Liver (tissue), 9 donors: ENCODE data around the gene ATG9B. TPM values are rescaled to one million over a fixed set of nuclear protein-coding genes. Genes with fewer than 3 reads are reported as not detected.

Source experiments
- DNase-seq: peaks from one replicate; pipeline ENCODE4 v3.0.0-alpha.2; 2017; ENCODE audit warnings: low spot score
- H3K27ac ChIP-seq, 2 donors: one replicate each; pipeline ENCODE4 v1.7.0; 2013; ENCODE audit warnings: inconsistent platforms in 2 of 2, low read length in 2 of 2, control low read depth in 1 of 2, low read depth in 1 of 2, mild to moderate bottlenecking in 1 of 2
- H3K27me3 ChIP-seq, 4 donors: one replicate each; pipeline versions ENCODE4 v1.6.1 to v1.7.0; 2013; ENCODE audit warnings: low read length in 3 of 4, inconsistent platforms in 1 of 4, mild to moderate bottlenecking in 1 of 4, moderate library complexity in 1 of 4; ENCODE audit not compliant: control insufficient read depth in 4 of 4, insufficient read depth in 4 of 4
- H3K36me3 ChIP-seq, 4 donors: one replicate each; pipeline versions ENCODE4 v1.6.1 to v1.7.0; 2013; ENCODE audit warnings: low read length in 3 of 4, mild to moderate bottlenecking in 3 of 4, low read depth in 1 of 4, moderate library complexity in 1 of 4; ENCODE audit not compliant: control insufficient read depth in 4 of 4, insufficient read depth in 3 of 4
- H3K4me1 ChIP-seq, 4 donors: one replicate each; pipeline versions ENCODE4 v1.6.1 to v1.7.0; 2013; ENCODE audit warnings: low read length in 3 of 4, mild to moderate bottlenecking in 3 of 4, moderate library complexity in 1 of 4; ENCODE audit not compliant: control insufficient read depth in 4 of 4, insufficient read depth in 4 of 4
- H3K4me3 ChIP-seq, 3 donors: one replicate each; pipeline versions ENCODE4 v1.6.1 to v1.7.0; 2013; ENCODE audit warnings: low read length in 3 of 3, control low read depth in 1 of 3, low read depth in 1 of 3, mild to moderate bottlenecking in 1 of 3
- H3K9ac ChIP-seq, 2 donors: one replicate each; pipeline ENCODE4 v1.7.0; 2013; ENCODE audit warnings: low read length in 2 of 2, mild to moderate bottlenecking in 2 of 2, moderate library complexity in 2 of 2, control low read depth in 1 of 2, low read depth in 1 of 2
- H3K9me3 ChIP-seq, 4 donors: one replicate each; pipeline versions ENCODE4 v1.6.1 to v1.7.0; 2013; ENCODE audit warnings: low read length in 3 of 4; ENCODE audit not compliant: control insufficient read depth in 4 of 4
- EGR1 ChIP-seq, 2 donors: IDR thresholded peaks; 2 replicates each; pipeline ENCODE4 v1.6.1; 2016 to 2018; ENCODE audit warnings: antibody characterized with exemption in 2 of 2, low read depth in 2 of 2
- FOXA1 ChIP-seq: IDR thresholded peaks from 2 replicates; pipeline ENCODE4 v1.6.1; 2016; ENCODE audit warnings: antibody characterized with exemption
- FOXA2 ChIP-seq: IDR thresholded peaks from 2 replicates; pipeline ENCODE4 v1.6.1; 2016; ENCODE audit warnings: antibody characterized with exemption
- GABPA ChIP-seq, 2 donors: IDR thresholded peaks in 1 of 2; conservative IDR thresholded peaks in 1 of 2; 2 replicates each; pipeline ENCODE4 v1.6.1; 2016; ENCODE audit warnings: antibody characterized with exemption in 2 of 2, mild to moderate bottlenecking in 1 of 2, moderate library complexity in 1 of 2
- HNF4A ChIP-seq, 2 donors: conservative IDR thresholded peaks; 2 replicates each; pipeline ENCODE4 v1.6.1; 2016; ENCODE audit warnings: antibody characterized with exemption in 2 of 2, mild to moderate bottlenecking in 2 of 2
- HNF4G ChIP-seq: IDR thresholded peaks from 2 replicates; pipeline ENCODE4 v1.6.1; 2016; ENCODE audit warnings: antibody characterized with exemption
- JUND ChIP-seq, 2 donors: IDR thresholded peaks; 2 replicates each; pipeline ENCODE4 v1.6.1; 2016; ENCODE audit warnings: antibody characterized with exemption in 2 of 2
- NR2F2 ChIP-seq: IDR thresholded peaks from 2 replicates; pipeline ENCODE4 v1.6.1; 2016; ENCODE audit warnings: antibody characterized with exemption
- RXRA ChIP-seq, 2 donors: IDR thresholded peaks; 2 replicates each; pipeline ENCODE4 v1.6.1; 2017 to 2018; ENCODE audit warnings: antibody characterized with exemption in 2 of 2, mild to moderate bottlenecking in 1 of 2
- SP1 ChIP-seq: IDR thresholded peaks from 2 replicates; pipeline ENCODE4 v1.6.1; 2018; ENCODE audit warnings: antibody characterized with exemption, mild to moderate bottlenecking
- TAF1 ChIP-seq: conservative IDR thresholded peaks from 2 replicates; pipeline ENCODE4 v1.6.1; 2016; ENCODE audit warnings: antibody characterized with exemption, mild to moderate bottlenecking
- YY1 ChIP-seq: IDR thresholded peaks from 2 replicates; pipeline ENCODE4 v1.6.1; 2016; ENCODE audit warnings: antibody characterized with exemption, mild to moderate bottlenecking
- WGBS: extraction: QIAGEN DNeasy Blood & Tissue Kit; methylation state at CpG from one replicate; pipeline ENCODE4 v1.1.7; 2013; 5-methylcytosine and 5-hydroxymethylcytosine counted together
- polyA plus RNA-seq, 2 donors: library from polyadenylated mRNA; stranded (reverse) in 1 of 2; unstranded in 1 of 2; fragments of 200-250 nt in 1 of 2; fragments of >200 nt in 1 of 2; fragmentation: Nextera tagmentation in 1 of 2; extraction: Ambion mirVana in 1 of 2; gene quantifications; one replicate each; pipeline versions ENCODE4 v1.2.1 to v1.2.3, GENCODE V29; 2013 to 2015
- total RNA-seq, 2 donors: library from RNA; depleted of rRNA; stranded (reverse); fragments of >200 nt; gene quantifications; one replicate each; pipeline ENCODE4 v1.2.3, GENCODE V29; 2014
- TF ChIP-seq, protein P1 (sequence below): IDR thresholded peaks from 2 replicates; pipeline ENCODE4 v1.6.1; 2016; ENCODE audit warnings: antibody characterized with exemption, mild to moderate bottlenecking
- TF ChIP-seq, protein P2 (sequence below): IDR thresholded peaks from 2 replicates; pipeline ENCODE4 v1.6.1; 2016; ENCODE audit warnings: antibody characterized with exemption
- TF ChIP-seq, protein P3 (sequence below): IDR thresholded peaks from 2 replicates; pipeline ENCODE4 v1.6.1; 2016; ENCODE audit warnings: antibody characterized with exemption
- donor health status: healthy.
- donor health status: healthy.
- donor health status: healthy.
- donor health status: healthy.
- donor health status: healthy.

The ATG9B gene
- total and polyA plus RNA-seq, 4 donors: 0.61 TPM; not detected in 3

DNA sequence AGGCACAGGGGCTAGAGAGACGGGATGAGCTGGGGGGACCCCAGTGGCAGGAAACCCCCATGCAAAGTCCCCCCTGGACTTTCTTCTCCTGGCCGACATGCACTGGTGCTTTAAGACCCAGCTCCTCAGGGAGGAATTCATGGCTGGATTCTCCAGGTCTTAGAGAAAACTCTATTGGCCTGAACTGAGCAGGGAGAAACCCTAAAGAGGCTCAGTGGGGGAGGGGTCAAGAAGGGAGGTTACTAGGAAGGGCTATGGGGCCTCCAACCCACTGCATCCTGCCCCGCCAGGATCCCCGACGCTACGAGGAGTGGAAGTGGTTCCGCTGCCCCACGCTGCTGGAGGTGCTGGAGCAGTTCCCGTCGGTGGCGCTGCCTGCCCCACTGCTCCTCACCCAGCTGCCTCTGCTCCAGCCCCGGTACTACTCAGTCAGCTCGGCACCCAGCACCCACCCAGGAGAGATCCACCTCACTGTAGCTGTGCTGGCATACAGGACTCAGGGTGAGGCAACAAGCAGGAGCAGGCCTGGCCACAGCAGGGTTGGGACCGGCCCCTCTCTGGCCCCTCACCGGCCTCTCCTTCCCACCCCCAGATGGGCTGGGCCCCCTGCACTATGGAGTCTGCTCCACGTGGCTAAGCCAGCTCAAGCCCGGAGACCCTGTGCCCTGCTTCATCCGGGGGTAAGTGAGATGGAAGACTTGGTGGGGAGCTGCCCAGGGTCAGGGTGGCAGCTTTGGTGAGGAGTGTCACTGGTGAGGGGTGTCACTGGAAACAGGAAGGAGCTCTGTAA lies 13.8 kb downstream of the ATG9B start:
- TF ChIP-seq, protein P1, sequence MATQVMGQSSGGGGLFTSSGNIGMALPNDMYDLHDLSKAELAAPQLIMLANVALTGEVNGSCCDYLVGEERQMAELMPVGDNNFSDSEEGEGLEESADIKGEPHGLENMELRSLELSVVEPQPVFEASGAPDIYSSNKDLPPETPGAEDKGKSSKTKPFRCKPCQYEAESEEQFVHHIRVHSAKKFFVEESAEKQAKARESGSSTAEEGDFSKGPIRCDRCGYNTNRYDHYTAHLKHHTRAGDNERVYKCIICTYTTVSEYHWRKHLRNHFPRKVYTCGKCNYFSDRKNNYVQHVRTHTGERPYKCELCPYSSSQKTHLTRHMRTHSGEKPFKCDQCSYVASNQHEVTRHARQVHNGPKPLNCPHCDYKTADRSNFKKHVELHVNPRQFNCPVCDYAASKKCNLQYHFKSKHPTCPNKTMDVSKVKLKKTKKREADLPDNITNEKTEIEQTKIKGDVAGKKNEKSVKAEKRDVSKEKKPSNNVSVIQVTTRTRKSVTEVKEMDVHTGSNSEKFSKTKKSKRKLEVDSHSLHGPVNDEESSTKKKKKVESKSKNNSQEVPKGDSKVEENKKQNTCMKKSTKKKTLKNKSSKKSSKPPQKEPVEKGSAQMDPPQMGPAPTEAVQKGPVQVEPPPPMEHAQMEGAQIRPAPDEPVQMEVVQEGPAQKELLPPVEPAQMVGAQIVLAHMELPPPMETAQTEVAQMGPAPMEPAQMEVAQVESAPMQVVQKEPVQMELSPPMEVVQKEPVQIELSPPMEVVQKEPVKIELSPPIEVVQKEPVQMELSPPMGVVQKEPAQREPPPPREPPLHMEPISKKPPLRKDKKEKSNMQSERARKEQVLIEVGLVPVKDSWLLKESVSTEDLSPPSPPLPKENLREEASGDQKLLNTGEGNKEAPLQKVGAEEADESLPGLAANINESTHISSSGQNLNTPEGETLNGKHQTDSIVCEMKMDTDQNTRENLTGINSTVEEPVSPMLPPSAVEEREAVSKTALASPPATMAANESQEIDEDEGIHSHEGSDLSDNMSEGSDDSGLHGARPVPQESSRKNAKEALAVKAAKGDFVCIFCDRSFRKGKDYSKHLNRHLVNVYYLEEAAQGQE: no peak
- TF ChIP-seq FOXA2: no peak
- TF ChIP-seq JUND (IDR thresholded peaks at IDR 0.05): no peak
- TF ChIP-seq HNF4A (conservative IDR thresholded peaks at IDR 0.05): no peak
- H3K4me1 ChIP-seq: peaks cover 2 to 32% (median 10%) of the 10 kb centered on the region in 4 donors
- DNase-seq: no peak
- no peak overlapping the region for H3K4me3 ChIP-seq
- no peak overlapping the region for H3K27ac ChIP-seq
- no peaks in the 10 kb centered on the region for H3K36me3 ChIP-seq
- H3K27me3 ChIP-seq: peaks cover 0 to 4% (median under 1%) of the 10 kb centered on the region in 4 donors
- no peaks in the 10 kb centered on the region for H3K9me3 ChIP-seq
- 41% methylated on average over 18 of the region's 18 CpGs for WGBS
- H3K9ac ChIP-seq: no peak overlapping the region

DNA sequence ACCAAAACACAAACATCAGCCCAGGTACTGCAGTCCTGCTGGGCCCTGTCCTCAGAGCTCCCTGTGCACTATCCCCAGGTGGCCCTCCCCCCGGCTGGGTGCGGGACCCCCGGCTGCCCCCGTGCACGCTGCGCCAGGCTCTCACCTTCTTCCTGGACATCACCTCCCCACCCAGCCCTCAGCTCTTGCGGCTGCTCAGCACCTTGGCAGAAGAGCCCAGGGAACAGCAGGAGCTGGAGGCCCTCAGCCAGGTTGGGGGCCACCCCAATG lies 14.3 kb downstream of the ATG9B start:
- Histone ChIP-seq H3K27me3 (peaks cover 0 to 4% (median 0%) of the 10 kb centered on the region in 4 donors), H3K36me3 (no peaks in the 10 kb centered on the region), H3K4me3 (no peak overlapping the region), H3K4me1 (peaks cover 2 to 32% (median 10%) of the 10 kb centered on the region in 4 donors), H3K9me3 (no peaks in the 10 kb centered on the region), H3K27ac (no peak overlapping the region), H3K9ac (no peak overlapping the region)
- 42% methylated on average over 7 of the region's 7 CpGs for WGBS
- TF ChIP-seq, protein P2, sequence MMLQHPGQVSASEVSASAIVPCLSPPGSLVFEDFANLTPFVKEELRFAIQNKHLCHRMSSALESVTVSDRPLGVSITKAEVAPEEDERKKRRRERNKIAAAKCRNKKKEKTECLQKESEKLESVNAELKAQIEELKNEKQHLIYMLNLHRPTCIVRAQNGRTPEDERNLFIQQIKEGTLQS: no peak
- TF ChIP-seq FOXA2 (no peak), TAF1 (no peak), SP1 (no peak), EGR1 (IDR thresholded peaks at IDR 0.05; ENCODE audit: low read depth in 2 of 2) (no peak), FOXA1 (no peak), YY1 (no peak), HNF4A (conservative IDR thresholded peaks at IDR 0.05) (no peak), NR2F2 (no peak), GABPA (IDR thresholded peaks at IDR 0.05 in 1 of 2, conservative IDR thresholded peaks at IDR 0.05 in 1 of 2) (no peak), HNF4G (no peak), RXRA (IDR thresholded peaks at IDR 0.05) (no peak)
- TF ChIP-seq, protein P1: no peak
- TF ChIP-seq, protein P3, sequence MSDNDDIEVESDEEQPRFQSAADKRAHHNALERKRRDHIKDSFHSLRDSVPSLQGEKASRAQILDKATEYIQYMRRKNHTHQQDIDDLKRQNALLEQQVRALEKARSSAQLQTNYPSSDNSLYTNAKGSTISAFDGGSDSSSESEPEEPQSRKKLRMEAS: no peak
- DNase-seq: no peak
